MCF 10A (cell line): ENCODE data around the gene S100PBP. TPM values are rescaled to one million over a fixed set of nuclear protein-coding genes. Genes with fewer than 3 reads are reported as not detected.

Source experiments
- BruUV-seq: library from RNA; stranded (reverse); fragments of 400-500 nt; replicated peaks from 2 replicates; lab custom pipeline; 2021; lab: Mats Ljungman, UMichigan
- CTCF ChIA-PET: fragments of 300-600 bp; sonication (Branson Sonifier 250); formaldehyde crosslinking; extraction: SDS; loops from one replicate; lab custom pipeline; 2021; ENCODE audit warnings: antibody characterized with exemption, inconsistent platforms; lab: Yijun Ruan, JAX
- POLR2A ChIA-PET: fragments of 300-600, 350-650 bp; sonication (Branson Sonifier 250); formaldehyde crosslinking; extraction: SDS; loops from one replicate; lab custom pipeline; 2020; ENCODE audit warnings: antibody characterized with exemption, inconsistent platforms; lab: Yijun Ruan, JAX
- DNase-seq: peaks from one replicate; pipeline ENCODE4 v3.0.0-alpha.2; 2018; ENCODE audit not compliant: unreplicated experiment
- H3K27ac Mint-ChIP-seq: one replicate; pipeline ENCODE4 v1.8.0; 2022; ENCODE audit warnings: mild to moderate bottlenecking, low read depth, mixed read lengths; ENCODE audit not compliant: unreplicated experiment
- H3K27me3 Mint-ChIP-seq: one replicate; pipeline ENCODE4 v1.8.0; 2022; ENCODE audit warnings: mixed read lengths; ENCODE audit not compliant: insufficient read depth, unreplicated experiment
- H3K36me3 Mint-ChIP-seq: one replicate; pipeline ENCODE4 v1.8.0; 2022; ENCODE audit warnings: mild to moderate bottlenecking, moderate library complexity, mixed read lengths; ENCODE audit not compliant: insufficient read depth, unreplicated experiment
- H3K4me1 Mint-ChIP-seq: one replicate; pipeline ENCODE4 v1.8.0; 2022; ENCODE audit warnings: mixed read lengths; ENCODE audit not compliant: insufficient read depth, unreplicated experiment
- H3K4me3 Mint-ChIP-seq: one replicate; pipeline ENCODE4 v1.8.0; 2022; ENCODE audit warnings: mild to moderate bottlenecking, moderate library complexity, mixed read lengths; ENCODE audit not compliant: unreplicated experiment
- H3K9me3 Mint-ChIP-seq: one replicate; pipeline ENCODE4 v1.8.0; 2022; ENCODE audit warnings: mixed read lengths; ENCODE audit not compliant: unreplicated experiment
- intact Hi-C: fragments of 100-400 bp; cut with micrococcal nuclease; formaldehyde crosslinking; loops from 2 replicates; pipeline ENCODE4 v1.14.1; 2022
- total RNA-seq: library from RNA; stranded (reverse); gene quantifications from 2 replicates; pipeline ENCODE4 v1.2.3, GENCODE V29; 2022
- TF ChIP-seq, protein P1 (sequence below): fragments of 200-600 bp; IDR thresholded peaks from one replicate; pipeline ENCODE4 v1.8.0; 2022; ENCODE audit warnings: antibody characterized with exemption, mild to moderate bottlenecking; ENCODE audit not compliant: unreplicated experiment

Gene S100PBP
- total RNA-seq, 1 experiment from 2014 or later: 24.4 TPM

DNA sequence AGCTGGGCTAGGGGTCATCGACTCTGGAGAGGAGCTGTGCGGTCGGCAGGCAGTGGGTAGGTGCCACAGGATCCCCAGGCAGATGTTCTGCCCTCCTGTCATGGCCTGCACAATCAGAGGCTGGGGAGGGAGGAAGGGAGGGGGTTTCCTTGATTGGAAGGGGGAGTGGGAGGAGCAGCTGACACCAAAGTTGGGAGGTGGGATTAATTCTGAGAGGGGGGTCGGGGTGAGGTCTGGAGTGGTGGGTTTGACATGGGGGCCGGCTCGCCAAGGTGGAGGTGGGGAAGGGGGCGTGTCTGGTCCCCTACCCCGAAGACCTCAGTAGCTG, 68.2 kb downstream of the S100PBP start:
- no peaks in the 10 kb centered on the region for H3K36me3 Mint-ChIP-seq
- CTCF ChIA-PET: interaction anchor here (0.7 to 1.7 kb wide), 4 partner anchors 9 to 173 kb away, joined by 4 to 7 read pairs (median 6); no protein-coding TSS in a partner anchor

DNA sequence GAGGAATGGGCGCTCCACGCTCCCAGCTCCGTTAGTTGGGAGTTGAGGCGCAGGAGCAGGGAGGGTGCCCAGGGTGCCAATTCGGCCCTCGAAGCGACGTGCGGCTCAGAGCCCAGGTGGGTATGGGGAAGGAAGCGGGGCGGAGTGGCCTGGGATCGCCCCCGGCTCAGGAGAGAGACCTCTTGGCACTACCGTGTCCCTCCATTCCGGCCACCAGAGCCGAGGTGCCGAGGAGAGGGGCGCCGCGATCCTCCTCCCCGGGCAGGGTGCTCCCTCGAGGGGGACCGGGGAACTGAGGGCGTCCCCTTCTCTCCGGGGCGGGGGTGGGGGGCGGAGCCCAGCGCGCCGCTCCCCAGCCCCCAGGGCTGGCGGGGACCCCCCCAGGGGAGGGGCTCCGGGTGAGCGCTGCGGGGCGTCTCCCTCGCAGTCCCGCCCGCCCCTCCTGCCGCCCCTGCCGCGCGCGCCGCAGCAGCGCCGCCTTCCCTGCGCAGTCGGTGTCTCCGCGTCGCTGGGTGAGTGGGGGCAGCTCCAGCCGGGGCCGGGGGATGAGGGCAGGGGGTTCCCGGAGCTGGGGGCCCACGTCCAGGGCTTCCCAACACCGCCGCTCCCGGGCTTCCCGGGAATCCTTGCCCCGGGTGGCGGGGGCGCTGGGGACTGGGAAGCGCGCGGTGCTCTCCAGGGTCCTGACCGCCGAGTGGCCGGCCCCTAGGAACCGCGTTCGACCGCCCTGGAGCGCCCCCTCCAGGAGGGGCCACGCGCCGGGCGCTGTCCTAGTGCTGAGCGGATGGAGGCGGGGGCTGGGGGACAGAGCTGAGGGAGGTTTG, 68.8 kb downstream of the S100PBP start, which contains the start of gene HPCA:
TSS of gene HPCA (plus strand) at position 488 of the 824 bp plus-strand sequence. CDS start 2,408 bp downstream, outside the sequence.
- Mint-ChIP-seq H3K36me3 (no peaks in the 10 kb centered on the region), H3K9me3 (no peaks in the 10 kb centered on the region), H3K27ac (no peak within 1 kb of the TSS), H3K4me3 (no peak within 1 kb of the TSS), H3K27me3 (peaks cover 60% of the 10 kb centered on the region), H3K4me1 (no peaks in the 10 kb centered on the region)
- ChIA-PET POLR2A (no interaction called here), CTCF (interaction anchor here (0.6 to 1.7 kb wide), 5 partner anchors 10 to 60 kb away, joined by 3 to 7 read pairs (median 4); no protein-coding TSS in a partner anchor)
- BruUV-seq: no TSS peak
- TF ChIP-seq, protein P1, sequence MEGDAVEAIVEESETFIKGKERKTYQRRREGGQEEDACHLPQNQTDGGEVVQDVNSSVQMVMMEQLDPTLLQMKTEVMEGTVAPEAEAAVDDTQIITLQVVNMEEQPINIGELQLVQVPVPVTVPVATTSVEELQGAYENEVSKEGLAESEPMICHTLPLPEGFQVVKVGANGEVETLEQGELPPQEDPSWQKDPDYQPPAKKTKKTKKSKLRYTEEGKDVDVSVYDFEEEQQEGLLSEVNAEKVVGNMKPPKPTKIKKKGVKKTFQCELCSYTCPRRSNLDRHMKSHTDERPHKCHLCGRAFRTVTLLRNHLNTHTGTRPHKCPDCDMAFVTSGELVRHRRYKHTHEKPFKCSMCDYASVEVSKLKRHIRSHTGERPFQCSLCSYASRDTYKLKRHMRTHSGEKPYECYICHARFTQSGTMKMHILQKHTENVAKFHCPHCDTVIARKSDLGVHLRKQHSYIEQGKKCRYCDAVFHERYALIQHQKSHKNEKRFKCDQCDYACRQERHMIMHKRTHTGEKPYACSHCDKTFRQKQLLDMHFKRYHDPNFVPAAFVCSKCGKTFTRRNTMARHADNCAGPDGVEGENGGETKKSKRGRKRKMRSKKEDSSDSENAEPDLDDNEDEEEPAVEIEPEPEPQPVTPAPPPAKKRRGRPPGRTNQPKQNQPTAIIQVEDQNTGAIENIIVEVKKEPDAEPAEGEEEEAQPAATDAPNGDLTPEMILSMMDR: peak; percentile 41
- intact Hi-C loops: no loop called here
- peak; percentile 18 for DNase-seq

More for the DNA sequence above, 68.2 kb downstream of the S100PBP start:
- TF ChIP-seq, protein P1: no peak
- POLR2A ChIA-PET: no interaction called here
- DNase-seq: no peak
- intact Hi-C loops: no loop called here
- BruUV-seq: no TSS peak
- H3K27ac Mint-ChIP-seq: no peak overlapping the region
- H3K4me1 Mint-ChIP-seq: no peaks in the 10 kb centered on the region
- peaks cover 60% of the 10 kb centered on the region for H3K27me3 Mint-ChIP-seq
- H3K4me3 Mint-ChIP-seq: no peak overlapping the region
- no peaks in the 10 kb centered on the region for H3K9me3 Mint-ChIP-seq

DNA sequence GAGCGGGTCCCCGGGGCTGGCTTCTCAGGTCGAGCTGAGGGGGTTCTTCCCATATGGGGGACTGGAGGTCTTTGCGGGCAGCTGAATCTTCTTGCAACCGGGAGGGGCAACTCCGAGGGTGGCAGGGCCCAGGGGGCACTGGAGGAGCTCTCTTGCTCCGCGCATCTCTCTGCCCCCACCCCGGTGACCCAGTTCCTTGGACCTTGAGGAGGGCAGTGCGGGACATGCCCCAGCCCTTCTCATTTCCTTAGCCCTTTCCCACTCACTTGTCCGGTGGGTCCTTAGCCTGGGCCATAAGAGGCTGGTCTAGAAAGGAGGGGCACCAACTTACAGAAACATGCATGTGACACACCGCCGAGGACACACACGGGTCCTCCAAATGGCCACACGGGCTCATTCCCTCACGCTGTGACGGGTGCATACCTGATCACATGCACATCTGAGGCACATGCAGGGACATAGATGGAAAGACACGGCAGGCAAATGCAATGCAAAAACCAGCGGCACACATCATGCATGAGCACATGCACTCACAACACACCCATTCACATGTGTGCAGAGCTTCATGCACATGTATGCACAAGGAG, 69.5 kb downstream of the S100PBP start:
- BruUV-seq: no TSS peak
- TF ChIP-seq, protein P1: no peak
- CTCF ChIA-PET: interaction anchor here (0.6 kb wide), 1 partner anchor 61 kb away, joined by 3 read pairs; no protein-coding TSS in a partner anchor
- POLR2A ChIA-PET: no interaction called here
- Mint-ChIP-seq H3K27me3 (peaks cover 62% of the 10 kb centered on the region), H3K27ac (no peak overlapping the region), H3K36me3 (no peaks in the 10 kb centered on the region), H3K4me1 (no peaks in the 10 kb centered on the region), H3K9me3 (no peaks in the 10 kb centered on the region), H3K4me3 (no peak overlapping the region)
- DNase-seq: no peak
- intact Hi-C loops: no loop called here

DNA sequence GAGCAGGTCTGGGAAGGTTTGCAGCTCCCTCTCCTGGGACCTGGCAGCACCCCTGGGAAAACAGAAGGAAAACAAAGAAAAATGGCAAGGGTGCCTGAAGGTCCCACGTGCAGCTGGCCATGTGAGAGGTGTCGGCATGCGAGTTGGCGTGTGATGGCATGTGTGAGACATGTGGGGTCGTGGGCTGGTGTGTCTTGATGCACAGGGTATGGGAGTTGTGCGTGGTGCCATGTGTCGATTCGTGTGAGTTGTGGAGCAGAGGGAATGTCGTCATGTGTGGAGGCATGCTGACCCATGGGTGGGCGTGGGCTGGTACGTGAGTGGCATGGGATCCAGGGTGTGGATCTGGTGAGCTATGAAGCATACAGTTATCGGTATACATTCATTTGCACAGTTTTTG, 70.2 kb downstream of the S100PBP start:
- ChIA-PET POLR2A (no interaction called here), CTCF (no interaction called here)
- Mint-ChIP-seq H3K4me3 (no peak overlapping the region), H3K27ac (no peak overlapping the region), H3K27me3 (peaks cover 69% of the 10 kb centered on the region), H3K4me1 (no peaks in the 10 kb centered on the region), H3K9me3 (no peaks in the 10 kb centered on the region), H3K36me3 (no peaks in the 10 kb centered on the region)
- DNase-seq: no peak
- intact Hi-C loops: no loop called here
- BruUV-seq: no TSS peak
- TF ChIP-seq, protein P1: no peak
